ENCODE results near the gene SELENOH. TPM values are rescaled to one million over a fixed set of nuclear protein-coding genes. Genes with fewer than 3 reads are reported as not detected.

Gene SELENOH
- total RNA-seq, 2 experiments from 2014 or later, result 117 to 244 TPM

DNA sequence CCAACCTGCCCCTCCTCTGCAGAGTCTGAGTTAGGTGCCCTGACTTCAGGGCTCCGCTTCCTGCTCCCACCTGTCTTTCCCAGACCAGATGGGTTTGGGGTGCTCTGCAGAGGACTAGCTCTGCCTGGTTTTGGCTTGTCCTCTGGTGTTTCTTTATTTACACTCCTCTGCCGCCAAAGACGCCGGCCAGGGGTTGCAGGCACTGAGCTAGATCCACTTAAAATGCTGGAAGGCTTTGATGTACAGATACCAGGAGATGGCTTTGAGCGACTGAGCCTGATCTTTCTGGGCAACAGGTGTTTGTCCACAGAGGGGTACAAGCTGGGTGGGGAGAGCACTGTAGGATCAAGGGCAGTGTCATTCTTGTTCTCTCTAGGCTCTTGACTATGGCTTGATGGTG is 3.9 kb downstream of the SELENOH start:
- intact Hi-C loops (cut with DNase I, micrococcal nuclease), result loop anchor here in 1 of 2 experiments (10.0 kb wide), 1 partner anchor 780 kb away; no protein-coding TSS in a partner anchor
- POLR2A ChIA-PET, result interaction anchor here (0.6 kb wide), 1 partner anchor 9 kb away, joined by 3 read pairs; no protein-coding TSS in a partner anchor
- Mint-ChIP-seq H3K36me3 (ENCODE audit: low read depth) (peaks cover 44% of the 10 kb centered on the region), H3K27me3 (no peaks in the 10 kb centered on the region), H3K27ac (peak overlapping the region; percentile 62), H3K9me3 (ENCODE audit: low read depth) (no peaks in the 10 kb centered on the region), H3K4me1 (peaks cover 34% of the 10 kb centered on the region), H3K4me3 (no peak overlapping the region)
- ATAC-seq (no peak), DNase-seq (no peak)
- CTCF ChIA-PET, result interaction anchor here (1.2 to 6.4 kb wide), 3 partner anchors 17 to 288 kb away, joined by 3 to 45 read pairs (median 3); partner anchors contain the start of gene CTNND1

DNA sequence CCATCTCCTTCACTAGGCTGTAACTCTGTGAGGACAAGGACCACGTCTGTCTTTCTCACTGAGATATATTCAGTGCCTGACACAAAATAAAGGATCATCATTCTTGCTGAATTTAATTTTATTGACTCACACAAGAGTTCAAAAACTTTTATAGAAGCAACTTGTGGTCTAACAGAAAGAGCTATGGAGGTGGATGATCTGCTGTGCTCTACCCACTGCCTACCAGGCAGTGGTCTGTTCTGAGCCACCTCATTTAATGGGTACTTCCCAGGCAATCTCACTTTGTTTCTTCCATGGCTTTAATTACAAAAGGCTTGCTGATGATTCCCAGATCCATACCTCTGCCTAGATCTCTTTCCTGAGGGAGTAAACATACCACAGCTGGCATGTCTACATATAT is 5.6 kb downstream of the SELENOH start:
- no peak for ATAC-seq
- H3K27ac Mint-ChIP-seq, result peak overlapping the region; percentile 65
- H3K4me1 Mint-ChIP-seq, result peaks cover 33% of the 10 kb centered on the region
- ChIA-PET CTCF (interaction anchor here (1.4 kb wide), 1 partner anchor 54 kb away, joined by 9 read pairs; no protein-coding TSS in a partner anchor), POLR2A (interaction anchor here (0.6 kb wide), 1 partner anchor 790 kb away, joined by 5 read pairs; no protein-coding TSS in a partner anchor)
- intact Hi-C loops (cut with DNase I, micrococcal nuclease), result loop anchor here in 1 of 2 experiments (10.0 kb wide), 1 partner anchor 778 kb away; no protein-coding TSS in a partner anchor
- peaks cover 38% of the 10 kb centered on the region for H3K36me3 Mint-ChIP-seq (ENCODE audit: low read depth)
- H3K4me3 Mint-ChIP-seq, result no peak overlapping the region
- no peaks in the 10 kb centered on the region for H3K27me3 Mint-ChIP-seq
- H3K9me3 Mint-ChIP-seq (ENCODE audit: low read depth), result no peaks in the 10 kb centered on the region
- no peak for DNase-seq

DNA sequence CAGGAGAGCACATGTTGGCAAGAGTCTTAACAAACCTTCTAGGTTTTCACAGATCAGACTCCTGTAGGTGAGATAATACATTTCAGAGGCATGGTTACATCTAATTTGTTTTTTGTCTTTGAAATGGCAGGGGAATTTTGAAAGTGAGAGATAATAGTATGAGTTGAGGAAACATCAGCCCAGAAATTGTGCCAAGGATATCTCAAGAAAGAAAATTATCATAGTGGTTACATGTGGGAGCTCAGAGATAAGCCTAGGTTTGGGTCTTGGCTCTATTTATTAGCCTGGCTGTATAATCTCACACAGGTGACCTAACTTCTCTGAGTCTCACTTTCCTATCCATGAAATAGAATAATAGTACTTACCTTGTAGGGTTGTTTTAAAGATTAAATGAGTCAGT is 9.9 kb downstream of the SELENOH start:
- H3K4me1 Mint-ChIP-seq, result peaks cover 11% of the 10 kb centered on the region
- H3K4me3 Mint-ChIP-seq, result no peak overlapping the region
- DNase-seq (no peak), ATAC-seq (no peak)
- intact Hi-C loops (cut with DNase I, micrococcal nuclease), result loop anchor here (1.0 to 2.0 kb wide), 2 partner anchors 49 to 50 kb away; no protein-coding TSS in a partner anchor
- CTCF ChIA-PET, result interaction anchor here (2.2 kb wide), 1 partner anchor 49 kb away, joined by 25 read pairs; no protein-coding TSS in a partner anchor
- POLR2A ChIA-PET, result interaction anchor here (0.6 to 0.7 kb wide), 2 partner anchors 44 to 983 kb away, joined by 3 to 4 read pairs; no protein-coding TSS in a partner anchor
- peaks cover 9% of the 10 kb centered on the region for H3K36me3 Mint-ChIP-seq (ENCODE audit: low read depth)
- H3K27ac Mint-ChIP-seq, result peak overlapping the region; percentile 59
- no peaks in the 10 kb centered on the region for H3K27me3 Mint-ChIP-seq
- H3K9me3 Mint-ChIP-seq (ENCODE audit: low read depth), result no peaks in the 10 kb centered on the region

DNA sequence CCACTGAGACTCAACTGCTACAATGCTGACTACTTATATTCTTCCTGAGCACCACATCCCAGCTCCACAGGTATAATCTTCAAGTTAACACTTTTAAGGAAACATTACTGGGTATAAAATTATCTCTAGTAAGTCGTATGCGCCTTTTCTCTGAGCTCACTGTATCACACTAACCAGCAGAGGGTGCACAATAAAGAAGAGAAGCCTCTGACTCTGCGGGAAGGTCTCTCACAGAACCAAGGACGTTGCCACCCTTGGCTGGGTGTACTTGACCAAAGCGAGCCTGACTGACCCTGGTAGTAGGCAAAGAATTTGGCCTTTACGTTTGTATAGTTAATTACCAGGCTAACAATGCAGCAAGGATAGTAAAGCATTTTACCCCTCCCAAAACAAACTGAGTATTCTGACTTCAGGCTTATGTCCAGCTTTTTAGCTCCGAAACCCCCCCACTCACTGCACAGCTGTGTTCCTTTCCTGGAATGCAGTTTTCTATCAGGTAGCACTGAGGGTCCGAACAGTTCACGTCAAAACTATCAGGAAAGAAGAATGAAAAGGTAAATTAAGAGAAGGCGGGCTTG is 10.5 kb downstream of the SELENOH start, which contains the start of gene BTBD18:
Gene BTBD18 (minus strand): TSS at position 144 of the 578 bp plus-strand sequence. CDS start 631 bp downstream, outside the sequence.
- ATAC-seq (no peak), DNase-seq (peak; percentile 22)
- peaks cover 8% of the 10 kb centered on the region for H3K4me1 Mint-ChIP-seq

DNA sequence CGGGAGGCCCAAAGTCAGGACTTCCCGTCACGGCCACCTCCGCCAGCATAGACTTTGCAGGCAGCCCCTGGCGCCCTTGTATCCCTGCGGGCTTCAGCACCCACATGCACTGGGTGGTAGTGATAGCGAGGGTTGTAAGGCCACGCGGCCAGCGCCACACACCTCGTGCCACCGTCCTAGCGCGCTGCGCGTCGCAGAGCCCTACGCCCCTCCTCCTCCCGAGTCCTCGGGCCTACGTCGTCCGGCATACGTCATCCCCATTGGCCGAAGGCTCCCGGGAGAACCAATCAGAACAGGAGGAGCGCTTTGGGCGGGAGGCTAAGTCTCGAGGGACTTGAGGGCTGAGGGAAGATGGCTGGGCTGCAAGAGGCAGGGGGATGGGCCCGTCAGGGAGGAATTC is 11.7 kb downstream of the SELENOH start:
- no peaks in the 10 kb centered on the region for H3K9me3 Mint-ChIP-seq (ENCODE audit: low read depth)
- no peak overlapping the region for H3K27ac Mint-ChIP-seq
- H3K27me3 Mint-ChIP-seq, result no peaks in the 10 kb centered on the region
- no peak overlapping the region for H3K4me3 Mint-ChIP-seq
- peaks cover 4% of the 10 kb centered on the region for H3K36me3 Mint-ChIP-seq (ENCODE audit: low read depth)
- DNase-seq (no peak), ATAC-seq (no peak)
- ChIA-PET CTCF (interaction anchor here (2.2 kb wide), 1 partner anchor 48 kb away, joined by 25 read pairs; no protein-coding TSS in a partner anchor), POLR2A (no interaction called here)
- intact Hi-C loops (cut with DNase I, micrococcal nuclease), result no loop called here
- peaks cover 3% of the 10 kb centered on the region for H3K4me1 Mint-ChIP-seq

More for the DNA sequence above, 10.5 kb downstream of the SELENOH start, which contains the start of gene BTBD18:
- intact Hi-C loops (cut with DNase I, micrococcal nuclease), result loop anchor here (1.0 to 2.0 kb wide), 2 partner anchors 49 kb away; no protein-coding TSS in a partner anchor
- ChIA-PET POLR2A (interaction anchor here (0.6 to 0.7 kb wide), 2 partner anchors 43 to 983 kb away, joined by 3 to 4 read pairs; no protein-coding TSS in a partner anchor), CTCF (interaction anchor here (0.6 to 2.2 kb wide), 3 partner anchors 9 to 49 kb away, joined by 3 to 25 read pairs (median 3); no protein-coding TSS in a partner anchor)
- H3K27ac Mint-ChIP-seq, result peak within 1 kb of the TSS; percentile 59
- peaks cover 9% of the 10 kb centered on the region for H3K36me3 Mint-ChIP-seq (ENCODE audit: low read depth)
- no peak within 1 kb of the TSS for H3K4me3 Mint-ChIP-seq
- H3K27me3 Mint-ChIP-seq, result no peaks in the 10 kb centered on the region
- no peaks in the 10 kb centered on the region for H3K9me3 Mint-ChIP-seq (ENCODE audit: low read depth)

DNA sequence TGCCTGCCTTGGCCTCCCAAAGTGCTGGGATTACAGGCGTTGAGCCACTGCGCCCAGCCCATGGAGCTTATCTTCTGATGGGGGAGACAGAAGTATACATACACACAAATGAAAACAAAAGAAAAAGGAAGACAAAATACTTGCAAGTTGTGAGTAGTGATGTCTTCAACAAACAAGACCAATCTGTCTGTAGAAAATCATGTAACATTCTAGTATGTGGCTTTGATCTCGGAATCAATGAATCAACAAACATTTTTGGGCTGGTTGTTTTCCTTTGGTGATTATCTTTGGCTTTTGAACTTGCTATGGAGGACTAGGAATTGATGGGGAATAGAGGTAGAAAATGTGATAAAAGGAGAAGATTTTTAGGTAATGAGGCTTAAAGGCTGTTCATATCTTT is 16.9 kb downstream of the SELENOH start:
- CTCF ChIA-PET, result interaction anchor here (1.3 kb wide), 1 partner anchor 42 kb away, joined by 10 read pairs; no protein-coding TSS in a partner anchor
- ATAC-seq, result no peak
- H3K4me1 Mint-ChIP-seq, result peaks cover 28% of the 10 kb centered on the region
- intact Hi-C loops (cut with DNase I, micrococcal nuclease), result no loop called here
- POLR2A ChIA-PET, result no interaction called here
- H3K9me3 Mint-ChIP-seq (ENCODE audit: low read depth), result no peaks in the 10 kb centered on the region
- no peaks in the 10 kb centered on the region for H3K27me3 Mint-ChIP-seq
- no peak for DNase-seq
- H3K4me3 Mint-ChIP-seq, result no peak overlapping the region
- no peak overlapping the region for H3K27ac Mint-ChIP-seq
- no peaks in the 10 kb centered on the region for H3K36me3 Mint-ChIP-seq (ENCODE audit: low read depth)

DNA sequence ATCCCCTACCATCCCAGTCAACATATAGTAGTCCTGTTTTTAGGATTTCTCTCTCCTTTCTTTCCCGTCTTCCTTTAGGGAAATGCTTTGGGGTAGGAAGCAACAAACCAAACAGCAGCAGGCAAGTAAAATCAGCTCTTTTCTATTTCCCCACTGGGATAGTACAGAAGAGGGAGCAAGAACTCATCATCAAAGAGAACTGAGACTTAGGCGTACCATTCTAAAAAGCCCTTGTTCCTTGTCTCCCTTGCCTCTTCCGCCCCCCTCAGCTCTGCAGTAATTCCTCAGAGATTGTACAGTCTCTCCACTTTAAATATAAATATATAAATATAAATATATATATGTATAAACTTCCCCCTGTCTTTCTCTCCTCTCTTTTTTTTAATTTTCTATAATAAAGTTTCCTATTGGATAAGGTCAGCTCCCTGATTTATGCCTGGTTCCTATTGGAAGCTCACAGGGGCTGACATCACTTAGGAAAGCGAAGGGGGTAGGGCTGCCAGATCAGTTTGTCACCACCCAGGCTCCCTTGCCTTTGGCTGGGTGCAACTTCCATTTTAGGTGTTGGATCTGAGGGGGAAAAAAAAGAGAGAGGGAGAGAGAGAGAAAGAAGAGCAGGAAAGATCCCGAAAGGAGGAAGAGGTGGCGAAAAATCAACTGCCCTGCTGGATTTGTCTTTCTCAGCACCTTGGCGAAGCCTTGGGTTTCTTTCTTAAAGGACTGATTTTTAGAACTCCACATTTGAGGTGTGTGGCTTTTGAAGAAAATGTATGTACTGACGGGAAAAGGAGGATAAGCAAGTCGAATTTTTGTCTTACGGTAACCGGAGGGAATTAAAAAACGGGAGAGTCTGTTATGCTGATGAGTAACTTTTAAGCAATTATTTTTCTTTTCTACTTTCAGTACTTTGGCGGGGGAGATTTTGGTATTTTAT is 20.3 kb downstream of the SELENOH start, which contains the start of gene CTNND1:
Gene CTNND1 (plus strand): TSS at position 502 of the 934 bp plus-strand sequence. CDS start 29,677 bp downstream, outside the sequence.
- CTCF ChIA-PET, result interaction anchor here (0.6 to 4.5 kb wide), 7 partner anchors 9 to 816 kb away, joined by 3 to 40 read pairs (median 4); partner anchors contain the start of gene SELENOH
- H3K27me3 Mint-ChIP-seq, result no peaks in the 10 kb centered on the region
- intact Hi-C loops (cut with DNase I, micrococcal nuclease), result loop anchor here in 1 of 2 experiments (2.0 kb wide), 1 partner anchor 31 kb away; no protein-coding TSS in a partner anchor
- peak within 1 kb of the TSS; percentile 32 for H3K27ac Mint-ChIP-seq
- ATAC-seq (peak; percentile 59), DNase-seq (peak; percentile 30)
- H3K36me3 Mint-ChIP-seq (ENCODE audit: low read depth), result no peaks in the 10 kb centered on the region
- POLR2A ChIA-PET, result interaction anchor here (0.7 kb wide), 1 partner anchor 29 kb away, joined by 3 read pairs; no protein-coding TSS in a partner anchor
- peak within 1 kb of the TSS; percentile 69 for H3K4me3 Mint-ChIP-seq
- H3K4me1 Mint-ChIP-seq, result peaks cover 37% of the 10 kb centered on the region
- H3K9me3 Mint-ChIP-seq (ENCODE audit: low read depth), result no peaks in the 10 kb centered on the region

DNA sequence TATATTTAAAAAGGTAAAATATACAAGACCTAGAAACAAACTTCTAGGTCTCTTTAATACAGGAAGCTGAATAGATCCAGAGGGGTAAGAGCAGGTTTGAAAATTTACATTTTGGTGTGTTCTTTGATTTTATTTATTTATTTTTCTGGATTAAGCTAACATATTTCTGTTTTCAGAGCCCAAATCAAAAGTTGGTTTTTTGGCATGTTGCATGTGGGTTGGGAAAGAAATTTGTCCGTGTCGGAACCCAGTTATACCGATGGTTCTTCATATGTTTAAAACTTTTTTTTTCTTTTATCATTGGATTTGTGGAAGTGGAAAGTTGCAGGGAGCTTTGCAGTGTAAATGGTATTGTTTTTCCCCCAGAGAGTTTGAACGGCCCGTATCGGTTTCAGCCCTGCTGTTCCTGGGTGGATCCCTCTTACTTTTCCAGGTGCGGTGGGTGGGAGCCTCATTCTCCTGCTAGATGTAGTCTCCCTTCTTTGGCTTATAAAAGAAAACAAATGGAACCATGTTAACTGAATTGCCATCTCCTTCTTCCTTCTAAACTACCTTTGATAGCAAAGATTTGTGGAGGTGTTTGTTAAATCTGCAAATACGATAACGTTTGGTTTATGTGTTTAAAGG is 21.1 kb downstream of the SELENOH start:
- ATAC-seq (no peak), DNase-seq (no peak)
- Mint-ChIP-seq H3K4me3 (peak overlapping the region; percentile 69), H3K36me3 (ENCODE audit: low read depth) (peaks cover 3% of the 10 kb centered on the region), H3K4me1 (peaks cover 37% of the 10 kb centered on the region), H3K27me3 (no peaks in the 10 kb centered on the region), H3K9me3 (ENCODE audit: low read depth) (no peaks in the 10 kb centered on the region), H3K27ac (no peak overlapping the region)
- POLR2A ChIA-PET, result no interaction called here
- CTCF ChIA-PET, result interaction anchor here (1.1 to 4.5 kb wide), 3 partner anchors 17 to 836 kb away, joined by 3 to 40 read pairs (median 3); no protein-coding TSS in a partner anchor
- intact Hi-C loops (cut with DNase I, micrococcal nuclease), result loop anchor here in 1 of 2 experiments (2.0 kb wide), 1 partner anchor 30 kb away; no protein-coding TSS in a partner anchor

DNA sequence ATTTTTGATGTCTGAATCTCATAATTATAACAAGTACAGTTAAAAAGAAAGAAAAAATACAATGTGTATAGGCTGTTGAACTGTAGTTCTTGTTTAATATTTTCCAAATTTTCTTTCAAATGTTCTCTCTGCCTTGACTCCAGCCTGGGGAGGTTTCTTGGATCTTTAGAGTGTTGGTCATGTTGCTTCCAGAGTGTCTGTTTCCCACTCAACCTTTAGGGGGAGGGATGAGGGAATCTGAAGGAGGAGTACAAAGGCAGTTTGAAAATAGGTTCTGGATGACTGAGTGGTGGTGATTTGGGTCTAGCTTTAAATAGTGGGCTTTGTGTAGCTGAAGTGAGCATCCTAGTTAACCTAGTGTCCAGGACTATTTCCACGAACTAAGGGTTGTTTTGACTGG is 22.3 kb downstream of the SELENOH start:
- intact Hi-C loops (cut with DNase I, micrococcal nuclease), result loop anchor here in 1 of 2 experiments (2.0 kb wide), 1 partner anchor 29 kb away; no protein-coding TSS in a partner anchor
- H3K27ac Mint-ChIP-seq, result no peak overlapping the region
- H3K4me3 Mint-ChIP-seq, result no peak overlapping the region
- DNase-seq, result no peak
- ATAC-seq, result no peak
- peaks cover 32% of the 10 kb centered on the region for H3K4me1 Mint-ChIP-seq
- ChIA-PET POLR2A (no interaction called here), CTCF (interaction anchor here (0.5 to 4.5 kb wide), 7 partner anchors 15 to 835 kb away, joined by 3 to 40 read pairs (median 4); no protein-coding TSS in a partner anchor)
- no peaks in the 10 kb centered on the region for H3K27me3 Mint-ChIP-seq
- no peaks in the 10 kb centered on the region for H3K9me3 Mint-ChIP-seq (ENCODE audit: low read depth)
- H3K36me3 Mint-ChIP-seq (ENCODE audit: low read depth), result peaks cover 5% of the 10 kb centered on the region

DNA sequence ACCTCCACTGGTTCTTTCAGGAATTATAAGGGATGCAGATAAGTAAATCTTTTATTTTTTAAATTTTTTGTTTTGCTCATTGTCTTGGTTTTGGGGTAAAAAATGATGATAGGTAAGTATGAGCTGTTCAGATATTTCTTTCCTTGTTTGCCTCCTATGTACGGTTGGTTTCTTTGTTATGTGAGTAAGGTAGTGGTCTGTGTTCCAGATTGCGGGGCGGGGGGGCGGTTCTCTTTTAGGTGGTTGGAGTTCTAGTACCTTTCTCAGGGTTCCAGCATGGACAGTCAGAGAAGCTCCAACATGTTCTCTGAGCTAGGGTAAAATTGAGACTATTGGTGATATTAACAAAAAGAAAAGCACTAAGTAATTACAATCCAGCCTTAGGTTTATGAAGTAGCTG is 22.7 kb downstream of the SELENOH start:
- intact Hi-C loops (cut with DNase I, micrococcal nuclease), result no loop called here
- Mint-ChIP-seq H3K27me3 (no peaks in the 10 kb centered on the region), H3K27ac (no peak overlapping the region), H3K9me3 (ENCODE audit: low read depth) (no peaks in the 10 kb centered on the region), H3K36me3 (ENCODE audit: low read depth) (peaks cover 5% of the 10 kb centered on the region), H3K4me1 (peaks cover 30% of the 10 kb centered on the region), H3K4me3 (no peak overlapping the region)
- ChIA-PET POLR2A (no interaction called here), CTCF (interaction anchor here (0.5 to 4.5 kb wide), 5 partner anchors 15 to 289 kb away, joined by 3 to 40 read pairs (median 4); no protein-coding TSS in a partner anchor)
- DNase-seq (no peak), ATAC-seq (no peak)
